ENCODE measurements around the gene GPRIN1.

GPRIN1 gene

GRCh38 chr5:176609724-176610434, at the start of gene GPRIN1:
TSS of gene GPRIN1 (minus strand) at chr5:176610156. CDS start at chr5:176599834, 10,322 bp downstream.
- Mint-ChIP-seq H3K36me3 (peaks cover 14% of the 10 kb centered on the region), H3K27ac (peak within 1 kb of the TSS; percentile 83), H3K9me3 (no peaks in the 10 kb centered on the region), H3K4me1 (peaks cover 24% of the 10 kb centered on the region), H3K4me3 (peak within 1 kb of the TSS; percentile 84)
- ATAC-seq, result peak; percentile 74
- peak; percentile 78 to 87 for DNase-seq (ENCODE audit: low spot score in 2 of 2)

- Mint-ChIP-seq H3K4me1 (peaks cover 44% of the 10 kb centered on the region), H3K27ac (peak overlapping the region; percentile 41), H3K36me3 (peaks cover 42% of the 10 kb centered on the region), H3K9me3 (no peaks in the 10 kb centered on the region), H3K4me3 (no peak overlapping the region)
- ATAC-seq (no peak), DNase-seq (ENCODE audit: low spot score in 2 of 2) (no peak)
These were observed 49.5 kb upstream of the GPRIN1 start for GRCh38 chr5:176659512-176659839.

GRCh38 chr5:176658817-176659511, 49.0 kb upstream of the GPRIN1 start:
- H3K36me3 Mint-ChIP-seq, result peaks cover 42% of the 10 kb centered on the region
- peak overlapping the region; percentile 41 for H3K27ac Mint-ChIP-seq
- DNase-seq (ENCODE audit: low spot score in 2 of 2) (no peak), ATAC-seq (peak; percentile 2)
- peak overlapping the region; percentile 55 for H3K4me3 Mint-ChIP-seq
- peaks cover 48% of the 10 kb centered on the region for H3K4me1 Mint-ChIP-seq
- no peaks in the 10 kb centered on the region for H3K9me3 Mint-ChIP-seq

GRCh38 chr5:176658007-176658599, 48.1 kb upstream of the GPRIN1 start:
- H3K4me1 Mint-ChIP-seq, result peaks cover 56% of the 10 kb centered on the region
- H3K9me3 Mint-ChIP-seq, result no peaks in the 10 kb centered on the region
- H3K27ac Mint-ChIP-seq, result no peak overlapping the region
- DNase-seq (ENCODE audit: low spot score in 2 of 2) (peak; percentile 55 to 76), ATAC-seq (peak; percentile 49)
- H3K4me3 Mint-ChIP-seq, result peak overlapping the region; percentile 55
- H3K36me3 Mint-ChIP-seq, result peaks cover 50% of the 10 kb centered on the region

GRCh38 chr5:176656467-176656990, 46.6 kb upstream of the GPRIN1 start:
- H3K9me3 Mint-ChIP-seq, result no peaks in the 10 kb centered on the region
- H3K4me1 Mint-ChIP-seq, result peaks cover 71% of the 10 kb centered on the region
- H3K36me3 Mint-ChIP-seq, result peaks cover 55% of the 10 kb centered on the region
- H3K4me3 Mint-ChIP-seq, result no peak overlapping the region
- ATAC-seq (no peak), DNase-seq (ENCODE audit: low spot score in 2 of 2) (no peak)
- H3K27ac Mint-ChIP-seq, result no peak overlapping the region

GRCh38 chr5:176654856-176655255, 44.9 kb upstream of the GPRIN1 start:
- DNase-seq (ENCODE audit: low spot score in 2 of 2), result no peak
- no peak overlapping the region for H3K4me3 Mint-ChIP-seq
- H3K4me1 Mint-ChIP-seq, result peaks cover 76% of the 10 kb centered on the region
- no peak for ATAC-seq
- peaks cover 62% of the 10 kb centered on the region for H3K36me3 Mint-ChIP-seq
- no peak overlapping the region for H3K27ac Mint-ChIP-seq
- H3K9me3 Mint-ChIP-seq, result no peaks in the 10 kb centered on the region

GRCh38 chr5:176653401-176654385, 43.7 kb upstream of the GPRIN1 start:
- peak; percentile 93 for ATAC-seq
- H3K9me3 Mint-ChIP-seq, result no peaks in the 10 kb centered on the region
- DNase-seq (ENCODE audit: low spot score in 2 of 2), result peak; percentile 67 to 88
- H3K36me3 Mint-ChIP-seq, result peaks cover 61% of the 10 kb centered on the region
- H3K27ac Mint-ChIP-seq, result peak overlapping the region; percentile 50
- H3K4me3 Mint-ChIP-seq, result peak overlapping the region; percentile 32
- peaks cover 73% of the 10 kb centered on the region for H3K4me1 Mint-ChIP-seq

GRCh38 chr5:176652136-176652535, 42.2 kb upstream of the GPRIN1 start:
- Mint-ChIP-seq H3K36me3 (peaks cover 46% of the 10 kb centered on the region), H3K4me3 (no peak overlapping the region), H3K4me1 (peaks cover 65% of the 10 kb centered on the region), H3K9me3 (no peaks in the 10 kb centered on the region), H3K27ac (no peak overlapping the region)
- DNase-seq (ENCODE audit: low spot score in 2 of 2) (no peak), ATAC-seq (no peak)

- Mint-ChIP-seq H3K4me3 (no peak overlapping the region), H3K36me3 (peaks cover 40% of the 10 kb centered on the region), H3K9me3 (no peaks in the 10 kb centered on the region), H3K4me1 (peaks cover 71% of the 10 kb centered on the region), H3K27ac (no peak overlapping the region)
- no peak for ATAC-seq
- no peak for DNase-seq (ENCODE audit: low spot score in 2 of 2)
These were observed 41.6 kb upstream of the GPRIN1 start for GRCh38 chr5:176651472-176651980.

GRCh38 chr5:176650354-176650884, 40.5 kb upstream of the GPRIN1 start:
- Mint-ChIP-seq H3K9me3 (no peaks in the 10 kb centered on the region), H3K4me1 (peaks cover 81% of the 10 kb centered on the region), H3K4me3 (peak overlapping the region; percentile 83), H3K27ac (peak overlapping the region; percentile 78), H3K36me3 (peaks cover 31% of the 10 kb centered on the region)
- DNase-seq (ENCODE audit: low spot score in 2 of 2), result no peak
- no peak for ATAC-seq

- no peak for ATAC-seq
- Mint-ChIP-seq H3K4me1 (peaks cover 75% of the 10 kb centered on the region), H3K9me3 (no peaks in the 10 kb centered on the region), H3K36me3 (peaks cover 26% of the 10 kb centered on the region), H3K4me3 (peak overlapping the region; percentile 83), H3K27ac (peak overlapping the region; percentile 73)
- peak in 1 of 2 donors; percentile 67 for DNase-seq (ENCODE audit: low spot score in 2 of 2)
These were observed 38.7 kb upstream of the GPRIN1 start for GRCh38 chr5:176648474-176649194.

- Mint-ChIP-seq H3K4me1 (peaks cover 68% of the 10 kb centered on the region), H3K36me3 (peaks cover 19% of the 10 kb centered on the region), H3K27ac (peak overlapping the region; percentile 89), H3K9me3 (no peaks in the 10 kb centered on the region), H3K4me3 (peak overlapping the region; percentile 83)
- DNase-seq (ENCODE audit: low spot score in 2 of 2) (peak in 1 of 2 donors; percentile 66), ATAC-seq (no peak)
These were observed 38.0 kb upstream of the GPRIN1 start for GRCh38 chr5:176647843-176648473.

GRCh38 chr5:176647030-176647842, 37.3 kb upstream of the GPRIN1 start, which contains the start of gene TSPAN17:
TSS of gene TSPAN17 (plus strand) at chr5:176647484. CDS start at chr5:176647616, 132 bp downstream.
- DNase-seq (ENCODE audit: low spot score in 2 of 2) (peak; percentile 96 to 100), ATAC-seq (peak; percentile 92)
- Mint-ChIP-seq H3K4me3 (peak within 1 kb of the TSS; percentile 83), H3K9me3 (no peaks in the 10 kb centered on the region), H3K27ac (peak within 1 kb of the TSS; percentile 89), H3K4me1 (peaks cover 61% of the 10 kb centered on the region), H3K36me3 (peaks cover 16% of the 10 kb centered on the region)
